Fibroblast of skin of right quadriceps (primary cell): ENCODE results near the gene TTLL4.

Source experiments
- DNase-seq: peaks from one replicate; pipeline ENCODE4 v3.0.0-alpha.2; 2013

TTLL4 gene

GRCh38 chr2:218713922-218714321 lies 3.3 kb downstream of the TTLL4 start:
- DNase-seq, result no peak

- no peak for DNase-seq
Measured at GRCh38 chr2:218716070-218716469, 5.4 kb downstream of the TTLL4 start.

GRCh38 chr2:218717262-218717661 lies 6.6 kb downstream of the TTLL4 start:
- DNase-seq, result no peak

- DNase-seq, result no peak
Measured at GRCh38 chr2:218718058-218718457, 7.4 kb downstream of the TTLL4 start.

DNA sequence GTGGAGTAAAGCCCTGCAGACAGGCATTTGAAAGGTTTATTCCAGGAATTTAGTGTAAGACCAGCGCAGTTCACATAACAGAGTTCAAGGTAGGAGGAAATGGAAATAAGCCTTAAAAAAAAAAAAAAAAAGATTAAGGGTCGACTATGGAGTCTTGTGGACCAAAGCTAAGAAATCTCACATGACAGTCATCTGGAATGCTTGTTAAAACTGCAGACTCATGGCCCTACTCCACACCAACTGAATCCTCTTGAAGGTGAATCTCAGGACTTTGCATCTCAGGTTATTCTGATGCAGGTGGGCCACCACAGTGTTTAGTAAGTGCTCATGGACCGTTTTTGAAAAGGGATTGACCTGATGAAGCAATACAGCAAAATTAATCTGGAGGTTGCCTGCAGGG lies 8.8 kb downstream of the TTLL4 start:
- DNase-seq, result no peak

DNA sequence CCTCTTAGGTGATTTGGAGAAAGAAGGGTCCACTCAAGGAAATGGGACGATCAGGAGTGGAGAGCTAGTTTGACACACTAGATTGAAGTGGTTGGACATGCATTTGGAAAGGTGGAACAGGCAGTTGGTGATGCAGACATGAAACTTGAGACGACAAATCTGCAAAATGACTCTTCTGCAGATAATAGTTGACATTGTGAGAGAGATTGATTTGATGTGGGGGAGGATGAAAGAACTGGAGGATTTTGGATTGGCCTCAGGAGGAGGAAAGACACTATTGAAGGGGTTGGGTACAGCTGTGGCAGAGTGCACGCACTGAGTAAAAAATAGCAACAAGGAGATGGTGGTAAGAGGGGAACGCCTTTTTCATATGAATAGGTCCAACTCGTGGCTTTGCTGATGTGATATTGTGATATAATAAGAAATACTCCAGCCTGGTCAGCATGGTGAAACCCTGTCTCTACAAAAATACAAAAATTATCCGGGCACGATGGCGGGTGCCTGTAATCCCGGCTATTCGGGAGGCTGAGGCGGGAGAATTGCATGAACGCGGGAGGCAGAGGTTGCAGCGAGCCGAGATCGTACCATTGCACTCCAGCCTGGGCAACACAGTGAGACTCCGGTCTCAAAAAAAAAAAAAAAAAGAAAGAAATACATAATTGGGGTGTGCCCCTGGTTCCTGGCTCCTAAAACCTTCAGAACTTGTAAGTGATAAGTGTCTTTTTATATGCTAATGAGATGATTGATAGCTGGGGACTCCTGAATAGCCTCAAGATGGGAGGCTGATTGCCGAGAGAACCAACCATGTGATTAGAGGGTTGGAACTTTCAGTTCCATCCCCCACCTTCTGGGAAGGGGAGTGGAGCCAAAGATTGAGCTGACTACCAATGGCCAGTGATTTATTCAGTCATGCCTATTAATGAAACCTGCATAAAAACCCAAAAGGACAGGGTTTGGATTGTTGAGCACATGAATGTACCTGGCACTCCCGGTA lies 9.7 kb downstream of the TTLL4 start:
- DNase-seq, result no peak

- no peak for DNase-seq
Measured at GRCh38 chr2:218721488-218721887, 10.9 kb downstream of the TTLL4 start.

DNA sequence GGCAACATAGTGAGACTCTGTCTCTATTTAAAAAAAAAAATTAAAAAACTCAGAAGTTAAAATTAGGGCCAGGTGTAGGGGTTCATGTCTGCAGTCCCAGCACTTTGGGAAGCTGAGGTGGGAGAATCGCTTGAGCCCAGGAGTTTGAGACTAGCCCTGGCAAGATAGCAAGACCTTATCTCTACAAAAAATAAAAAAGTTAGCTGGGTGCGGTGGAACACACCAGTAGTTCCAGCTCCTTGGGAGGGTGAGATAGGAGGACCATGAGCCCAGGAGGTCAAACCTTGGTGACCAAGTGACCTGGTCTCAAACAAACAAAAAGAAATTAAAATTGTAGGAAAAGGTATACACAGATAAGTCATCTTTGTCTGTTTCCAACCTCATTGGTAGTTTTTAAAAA lies 11.3 kb downstream of the TTLL4 start:
- DNase-seq, result no peak

- DNase-seq, result no peak
Measured at GRCh38 chr2:218722419-218722818, 11.8 kb downstream of the TTLL4 start.

- DNase-seq, result no peak
Measured at GRCh38 chr2:218722876-218723785, 12.5 kb downstream of the TTLL4 start.

DNA sequence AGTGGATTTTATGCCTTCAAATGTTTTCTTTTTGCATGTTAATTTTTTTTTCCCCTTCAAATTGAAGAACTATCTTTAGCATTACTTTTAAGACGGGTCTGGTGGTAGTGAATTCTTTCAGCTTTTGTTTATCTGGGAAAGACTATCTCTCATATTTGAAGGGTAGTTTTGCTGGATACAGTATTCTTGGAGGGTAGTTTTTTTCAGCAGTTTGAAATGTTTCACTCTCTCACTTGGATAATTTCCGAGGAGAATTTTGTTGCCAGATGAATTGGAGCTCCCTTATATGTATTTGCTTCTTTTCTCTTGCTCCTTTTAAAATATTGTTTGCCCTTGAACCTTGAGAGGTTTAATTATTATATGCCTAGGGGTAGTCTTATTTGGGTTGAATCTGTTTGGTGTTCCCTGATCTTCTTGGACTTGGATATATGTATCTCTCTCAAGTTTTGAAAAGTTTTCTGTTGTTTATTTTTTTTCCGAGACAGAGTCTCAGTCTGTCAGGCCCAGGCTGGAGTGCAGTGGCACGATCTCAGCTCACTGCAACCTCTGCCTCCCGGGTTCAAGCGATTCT lies 15.5 kb downstream of the TTLL4 start:
- DNase-seq, result no peak

DNA sequence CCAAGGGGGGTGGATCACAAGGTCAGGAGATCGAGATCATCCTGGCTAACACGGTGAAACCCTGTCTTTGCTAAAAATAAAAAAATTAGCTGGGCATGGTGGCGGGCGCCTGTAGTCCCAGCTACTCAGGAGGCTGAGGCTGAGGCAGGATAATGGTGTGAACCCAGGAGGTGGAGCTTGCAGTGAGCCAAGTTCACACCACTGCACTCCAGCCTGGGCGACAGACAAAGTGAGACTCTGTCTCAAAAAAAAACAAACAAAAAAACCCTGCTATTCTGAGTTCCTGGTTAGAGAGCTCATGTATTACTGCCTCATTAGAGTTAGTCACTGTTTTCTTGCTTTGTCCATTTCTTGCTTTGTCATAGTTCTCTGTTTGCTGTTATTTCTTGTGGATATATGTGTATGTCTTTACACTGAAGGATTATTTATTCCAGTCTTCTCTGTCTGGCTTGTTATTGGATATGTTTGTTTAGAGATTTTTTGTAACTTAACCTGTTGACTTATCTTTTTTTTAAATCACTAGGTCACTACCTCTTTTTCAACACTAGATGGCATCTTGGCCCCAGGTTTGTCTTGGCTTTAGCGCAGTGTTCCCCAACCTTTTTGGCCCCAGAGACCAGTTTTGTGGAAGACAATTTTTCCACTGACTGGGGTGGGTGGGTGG lies 17.0 kb downstream of the TTLL4 start:
- DNase-seq, result peak; percentile 14

DNA sequence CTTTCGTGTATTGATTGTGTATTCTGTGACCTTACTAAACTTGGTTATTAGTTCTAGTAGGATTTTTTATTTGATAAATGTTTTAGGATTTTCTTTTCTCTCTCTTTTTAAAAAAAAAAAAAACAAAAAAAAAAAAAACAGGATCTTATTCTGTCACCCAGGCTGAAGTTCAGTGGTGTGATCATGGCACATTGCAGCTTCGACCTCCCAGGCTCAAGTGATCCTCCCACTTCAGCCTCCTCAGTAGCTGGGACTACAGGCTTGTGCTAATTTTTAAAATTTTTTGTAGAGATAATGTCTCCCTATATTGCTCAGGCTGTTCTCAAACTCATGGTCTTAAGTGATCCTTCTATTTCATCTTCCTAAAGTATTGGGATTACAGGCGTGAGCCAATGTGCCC lies 19.0 kb downstream of the TTLL4 start:
- no peak for DNase-seq

DNA sequence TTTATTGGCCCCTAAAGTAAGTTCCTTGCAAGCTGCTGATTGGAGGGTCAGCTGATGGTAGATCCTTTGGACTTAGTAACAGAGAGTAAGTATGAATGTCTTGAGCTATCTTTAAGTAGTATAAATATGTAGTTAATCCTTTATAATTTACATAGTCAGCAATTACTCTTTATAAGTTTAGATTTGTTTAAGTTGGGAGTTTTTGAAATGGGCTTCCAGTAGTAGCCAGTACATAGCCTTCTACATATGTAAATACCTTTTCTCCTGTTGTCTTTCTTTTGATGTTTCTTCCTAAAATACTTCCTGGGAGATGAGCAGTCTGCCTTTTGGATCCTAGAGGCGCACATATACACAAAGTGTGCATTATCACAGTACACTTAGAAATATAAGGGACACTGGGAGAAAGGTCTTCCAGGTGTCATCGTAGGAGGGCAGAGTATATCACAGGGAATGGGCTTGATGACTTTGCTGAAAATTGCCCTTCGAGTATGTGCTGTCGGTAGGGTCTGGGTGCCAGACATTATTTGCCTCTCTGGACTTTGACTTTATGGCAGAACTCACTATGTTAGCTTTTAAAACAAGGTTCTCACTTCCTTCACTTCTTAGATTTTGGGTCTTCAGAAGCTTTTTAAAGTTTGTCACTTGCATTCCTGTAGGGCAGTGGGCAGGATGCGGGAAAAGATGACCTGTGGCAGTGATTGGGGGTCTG lies 21.6 kb downstream of the TTLL4 start:
- DNase-seq, result no peak

- DNase-seq, result peak; percentile 36
Measured at GRCh38 chr2:218732761-218733158, 22.1 kb downstream of the TTLL4 start.

- DNase-seq, result peak; percentile 42
Measured at GRCh38 chr2:218733171-218734021, 22.8 kb downstream of the TTLL4 start.

DNA sequence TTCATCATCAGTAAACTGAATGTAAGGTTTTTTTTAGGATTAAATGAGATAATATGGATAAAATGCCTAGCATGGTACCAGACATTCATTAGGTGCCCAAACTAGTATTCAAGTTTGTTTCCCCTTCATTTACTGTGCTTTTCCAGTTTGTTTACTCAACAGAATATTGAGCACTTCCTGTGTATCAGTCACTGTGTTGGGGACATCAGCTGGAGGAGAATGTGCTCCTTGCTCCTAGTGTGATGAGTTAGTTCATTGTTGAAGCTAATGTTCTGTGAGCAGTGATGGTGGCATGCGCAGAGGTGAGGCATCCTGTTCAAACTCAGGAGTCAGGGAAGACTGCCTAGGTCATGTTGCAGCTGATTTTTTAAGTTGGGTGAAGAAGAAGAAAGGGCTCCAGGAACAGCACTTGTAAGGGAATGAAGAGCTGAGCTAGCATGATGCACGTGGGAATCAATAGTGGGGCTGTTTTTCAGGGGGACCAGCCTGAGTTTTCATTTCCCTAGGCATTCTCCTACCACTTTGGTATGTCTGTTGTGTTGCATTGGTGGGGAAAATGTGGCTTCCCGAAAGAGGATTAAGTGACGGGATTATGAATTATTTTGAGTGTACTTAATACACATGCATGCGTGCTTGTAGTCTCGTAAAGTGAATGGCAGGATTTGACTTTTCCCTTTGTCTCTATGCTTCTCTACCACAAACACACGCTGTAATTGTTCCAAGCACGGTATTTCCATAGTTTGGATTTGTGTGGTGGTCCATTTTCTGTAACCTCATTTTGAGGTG lies 23.7 kb downstream of the TTLL4 start:
- no peak for DNase-seq

GRCh38 chr2:218736531-218736930 lies 25.9 kb downstream of the TTLL4 start:
- no peak for DNase-seq

GRCh38 chr2:218743068-218743467 lies 32.4 kb downstream of the TTLL4 start:
- DNase-seq, result no peak

- no peak for DNase-seq
Measured at GRCh38 chr2:218744615-218745014, 34.0 kb downstream of the TTLL4 start.
